Endothelial cell of hepatic sinusoid (primary cell): ENCODE measurements around the gene GCH1.
"Not testable (repeated sequence)": the region's sequence is repeated elsewhere in the genome, so short reads cannot be mapped to it uniquely, and the experiment has no call there.

Source experiments
- in situ Hi-C: cut with HindIII; loops from 2 replicates; pipeline ENCODE4 v1.10.0; 2017; ENCODE audit warnings: low sequenced_read_pairs

Gene GCH1

DNA sequence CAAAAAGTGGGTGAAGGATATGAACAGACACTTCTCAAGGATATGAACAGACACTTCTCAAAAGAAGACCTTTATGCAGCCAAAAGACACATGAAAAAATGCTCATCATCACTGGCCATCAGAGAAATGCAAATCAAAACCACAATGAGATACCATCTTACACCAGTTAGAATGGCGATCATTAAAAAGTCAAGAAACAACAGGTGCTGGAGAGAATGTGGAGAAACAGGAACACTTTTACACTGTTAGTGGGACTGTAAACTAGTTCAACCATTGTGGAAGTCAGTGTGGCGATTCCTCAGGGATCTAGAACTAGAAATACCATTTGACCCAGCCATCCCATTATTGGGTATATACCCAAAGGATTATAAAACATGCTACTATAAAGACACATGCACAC lies 27.0 kb downstream of the GCH1 start:
- in situ Hi-C loops: not testable (repeated sequence)

DNA sequence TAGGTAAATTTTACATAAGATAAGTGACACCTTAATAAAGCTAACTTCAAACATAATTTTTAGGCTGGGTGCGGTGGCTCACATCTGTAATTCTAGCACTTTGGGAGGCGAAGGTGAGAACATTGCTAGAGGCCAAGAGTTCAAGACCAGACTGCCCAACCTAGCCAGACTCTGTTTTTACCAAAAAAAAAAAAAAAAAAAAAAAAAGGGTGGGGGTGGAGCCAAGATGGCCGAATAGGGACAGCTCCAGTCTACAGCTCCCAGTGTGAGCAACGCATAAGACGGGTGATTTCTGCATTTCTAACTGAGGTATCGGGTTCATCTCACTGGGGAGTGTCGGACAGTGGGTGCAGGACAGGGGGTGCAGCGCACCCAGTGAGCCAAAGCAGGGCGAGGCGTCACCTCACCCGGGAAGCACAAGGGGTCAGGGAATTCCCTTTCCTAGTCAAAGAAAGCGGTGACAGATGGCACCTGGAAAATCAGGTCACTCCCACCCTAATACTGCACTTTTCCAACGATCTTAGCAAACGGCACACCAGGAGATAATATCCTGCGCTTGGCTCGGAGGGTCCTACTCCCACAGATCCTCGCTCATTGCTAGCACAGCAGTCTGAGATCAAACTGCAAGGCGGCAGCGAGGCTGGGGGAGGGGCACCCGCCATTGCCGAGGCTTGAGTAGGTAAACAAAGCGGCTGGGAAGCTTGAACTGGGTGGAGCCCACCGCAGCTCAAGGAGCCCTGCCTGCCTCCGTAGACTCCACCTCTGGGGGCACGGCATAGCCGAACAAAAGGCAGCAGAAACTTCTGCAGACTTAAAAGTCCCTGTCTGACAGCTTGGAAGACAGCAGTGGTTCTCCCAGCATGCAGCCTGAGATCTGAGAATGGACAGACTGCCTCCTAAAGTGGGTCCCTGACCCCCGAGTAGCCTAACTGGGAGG lies 32.2 kb downstream of the GCH1 start:
- in situ Hi-C loops: not testable (repeated sequence)

DNA sequence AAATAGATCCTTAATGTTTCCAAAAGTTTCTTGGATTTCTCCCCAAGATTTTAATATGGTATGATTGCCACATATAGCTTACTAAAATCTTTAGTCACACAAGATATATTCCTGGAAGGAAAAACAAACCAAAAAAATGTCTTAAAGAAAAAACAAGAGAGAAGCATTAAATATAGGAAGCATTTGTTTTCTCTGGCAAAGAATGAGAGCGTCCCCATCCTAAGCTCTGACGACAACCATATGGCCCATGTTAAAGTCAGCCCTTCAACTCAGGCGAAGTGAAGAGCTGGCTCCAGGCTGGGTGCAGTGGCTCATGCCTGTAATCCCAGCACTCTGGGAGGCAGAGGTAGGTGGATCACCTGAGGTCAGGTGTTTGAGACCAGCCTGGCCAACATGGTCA lies 35.6 kb downstream of the GCH1 start:
- in situ Hi-C loops: no loop called here

DNA sequence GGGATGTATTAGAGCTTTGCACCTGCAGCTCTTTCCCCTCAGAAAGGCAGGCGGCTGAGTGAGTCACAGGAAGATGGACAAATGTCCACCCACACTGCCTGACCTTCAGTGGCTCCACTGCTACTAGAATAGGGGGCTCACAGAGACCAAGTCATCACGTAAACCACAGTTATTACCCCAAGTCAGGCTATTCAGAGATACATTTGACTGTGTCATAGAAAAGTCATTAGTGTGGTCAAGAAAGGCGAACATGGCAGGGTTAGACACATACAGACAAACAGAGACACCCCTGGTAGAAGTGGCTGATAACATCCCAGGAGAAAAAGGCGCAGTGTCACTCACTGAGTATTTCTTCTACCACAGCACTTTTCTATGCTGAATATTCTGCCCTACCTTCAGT lies 36.0 kb downstream of the GCH1 start:
- in situ Hi-C loops: no loop called here

DNA sequence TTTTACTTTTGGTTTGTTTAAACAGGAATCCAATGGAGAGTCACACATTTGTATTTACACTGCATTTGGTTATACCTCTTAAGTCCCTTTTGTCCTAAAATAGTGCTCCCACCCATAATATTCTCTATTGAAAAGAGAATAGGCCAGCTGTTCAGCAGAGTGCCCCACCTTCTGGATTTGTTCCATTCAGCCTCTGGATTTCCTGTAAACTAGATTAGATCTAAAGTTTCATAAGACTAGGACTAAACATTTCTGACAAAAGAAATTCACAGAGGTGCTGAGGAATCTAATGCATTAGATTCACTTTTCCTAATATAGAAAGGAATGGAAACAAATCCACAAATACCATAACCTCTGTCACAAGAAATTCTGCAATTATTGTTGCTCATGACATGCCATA lies 38.1 kb downstream of the GCH1 start:
- in situ Hi-C loops: no loop called here

DNA sequence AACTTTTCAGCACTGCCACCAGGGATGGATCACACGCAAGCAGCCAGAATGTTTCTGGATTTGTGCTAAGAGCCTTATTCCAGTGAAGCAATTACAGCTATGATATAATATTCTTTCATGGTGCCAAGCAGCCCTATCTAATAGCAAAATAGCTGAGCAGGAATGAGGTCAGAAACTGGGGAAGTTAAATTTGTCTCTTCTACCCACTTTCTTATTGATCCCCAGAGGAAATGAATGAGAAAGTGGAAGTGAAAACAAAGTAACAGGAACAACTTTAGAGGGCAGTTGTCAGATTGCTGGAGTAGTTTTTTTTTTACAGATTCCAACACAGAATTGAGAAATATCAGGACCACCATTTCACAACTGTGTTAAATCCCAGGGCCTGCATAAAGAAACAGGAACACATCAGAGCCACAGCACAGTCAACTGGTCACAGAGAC lies 44.8 kb downstream of the GCH1 start:
- in situ Hi-C loops: no loop called here

DNA sequence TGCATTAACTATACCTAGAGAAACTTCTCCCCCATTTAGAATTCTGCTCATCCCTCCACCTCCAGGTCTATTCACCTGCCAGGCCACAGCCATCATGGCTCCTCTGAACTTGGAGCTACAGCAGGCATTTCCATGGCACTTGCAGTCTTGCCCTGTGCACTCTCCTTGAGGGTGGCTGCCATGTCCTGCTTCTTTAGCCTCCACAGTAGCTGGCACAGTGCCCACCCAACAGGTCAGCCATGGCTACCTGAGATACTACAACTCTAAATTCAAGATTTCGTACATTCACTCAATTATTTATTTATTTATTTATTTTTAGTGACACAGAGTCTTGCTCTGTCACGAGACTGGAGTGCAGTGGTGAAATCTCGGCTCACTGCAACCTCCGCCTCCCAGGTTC lies 46.5 kb downstream of the GCH1 start:
- in situ Hi-C loops: no loop called here

DNA sequence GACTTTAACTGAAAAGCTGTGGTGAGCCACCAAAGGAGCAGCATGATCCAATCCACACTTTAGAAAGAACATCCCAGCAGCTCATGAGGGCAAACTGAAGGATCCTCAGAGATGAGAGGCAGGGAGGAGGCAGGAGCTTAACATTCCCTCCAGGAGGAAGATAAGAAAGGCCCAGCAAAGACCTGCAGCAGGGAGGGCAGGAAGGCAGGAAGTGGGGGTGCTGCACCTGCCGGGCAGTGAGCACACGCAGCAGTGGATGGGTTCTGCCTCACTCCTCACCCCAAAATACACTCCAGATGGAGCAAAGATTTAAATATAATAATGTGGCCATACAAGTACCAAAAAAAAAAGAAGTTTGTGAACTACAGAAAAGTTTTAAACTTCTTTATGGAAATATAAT lies 48.4 kb downstream of the GCH1 start:
- in situ Hi-C loops: no loop called here

DNA sequence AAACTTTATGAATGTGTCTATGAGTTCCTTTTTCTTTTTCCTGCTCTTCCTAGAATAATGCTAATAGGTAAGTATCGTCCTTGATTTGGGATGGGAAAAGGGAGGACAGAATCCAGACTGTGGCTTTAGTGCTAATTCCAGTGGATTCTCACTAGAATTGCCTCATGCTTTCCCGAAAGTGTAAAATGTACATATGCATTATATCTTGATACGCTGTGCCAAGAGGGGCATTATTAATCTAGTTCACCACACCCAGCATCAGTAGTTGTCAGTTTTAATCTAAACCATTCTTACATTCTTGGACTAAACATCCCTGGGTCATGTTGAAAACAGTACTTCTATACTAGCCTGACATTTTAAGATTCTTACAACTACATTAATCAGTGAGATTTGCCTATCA lies 49.3 kb downstream of the GCH1 start:
- in situ Hi-C loops: no loop called here

DNA sequence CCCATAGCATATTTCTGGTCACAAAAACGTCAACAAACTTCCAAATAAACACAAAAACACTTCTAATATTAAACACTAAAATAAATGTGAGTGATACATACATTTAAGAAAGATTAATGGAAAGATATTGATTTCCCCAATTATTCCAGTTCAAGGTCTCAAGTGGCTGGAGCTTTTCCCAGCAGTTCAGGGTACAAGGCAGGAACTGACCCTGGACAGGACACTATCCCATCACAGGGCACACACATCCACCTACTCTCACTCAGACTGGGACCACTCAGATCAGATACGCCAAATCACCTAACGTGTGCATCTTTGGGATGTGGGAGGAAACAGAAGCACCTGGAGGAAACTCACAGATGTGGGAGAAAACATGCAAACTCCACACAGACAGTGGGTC lies 50.4 kb downstream of the GCH1 start:
- in situ Hi-C loops: no loop called here

DNA sequence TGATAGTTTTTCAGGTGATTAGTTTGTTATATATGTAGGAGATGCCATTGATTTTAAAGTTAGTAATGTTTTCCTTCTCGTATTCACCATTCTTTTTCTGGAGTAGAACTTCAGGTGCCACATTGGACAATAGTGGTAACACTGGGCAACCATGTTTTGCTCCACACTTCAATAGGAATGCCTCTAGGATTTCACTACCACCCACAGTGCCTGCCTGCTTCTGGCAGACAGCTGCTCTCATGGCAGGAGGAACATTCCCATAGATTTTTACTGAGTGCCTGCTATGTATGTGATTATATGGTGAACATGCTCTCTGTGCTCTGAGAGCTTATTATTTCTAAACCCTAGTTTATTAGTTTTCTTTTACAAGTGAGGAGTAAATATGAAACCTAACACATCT lies 53.7 kb downstream of the GCH1 start:
- in situ Hi-C loops: no loop called here

DNA sequence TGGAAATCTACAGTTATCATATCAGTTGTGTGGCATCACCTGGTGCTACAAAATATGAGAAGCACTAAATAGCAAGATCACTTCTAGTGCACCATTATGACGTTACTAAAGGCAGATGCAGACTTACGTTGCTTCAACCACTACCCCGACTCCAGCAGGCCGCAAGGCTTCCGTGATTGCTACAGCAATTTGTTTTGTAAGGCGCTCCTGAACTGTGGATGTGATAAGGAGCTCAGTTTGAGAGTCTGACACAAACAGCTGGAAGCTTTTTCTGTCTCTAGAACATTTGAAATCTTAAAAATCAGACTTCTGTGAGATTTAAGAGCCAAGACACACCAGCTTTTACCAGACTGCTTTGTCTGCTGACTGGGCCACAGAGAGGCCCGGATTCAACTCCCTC lies 57.0 kb downstream of the GCH1 start:
- in situ Hi-C loops: no loop called here

DNA sequence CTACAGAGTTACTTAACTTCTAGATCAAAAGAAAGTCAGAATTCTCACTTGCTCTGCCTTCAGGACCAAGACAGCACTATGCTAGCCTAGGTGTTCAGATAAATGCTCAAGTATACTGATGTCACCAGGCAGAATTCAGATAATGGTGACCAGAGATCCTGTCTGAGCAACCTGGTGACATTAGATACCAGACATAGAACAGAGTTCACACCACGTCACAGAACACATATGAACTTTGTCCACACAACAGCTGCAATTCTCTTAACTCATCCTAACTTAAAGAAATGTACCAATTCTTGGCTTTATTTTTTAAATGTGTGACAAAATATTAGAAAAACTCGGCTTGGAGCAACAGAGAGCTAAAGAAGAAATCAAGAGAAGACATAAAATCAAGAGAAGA lies 58.1 kb downstream of the GCH1 start:
- in situ Hi-C loops: no loop called here

DNA sequence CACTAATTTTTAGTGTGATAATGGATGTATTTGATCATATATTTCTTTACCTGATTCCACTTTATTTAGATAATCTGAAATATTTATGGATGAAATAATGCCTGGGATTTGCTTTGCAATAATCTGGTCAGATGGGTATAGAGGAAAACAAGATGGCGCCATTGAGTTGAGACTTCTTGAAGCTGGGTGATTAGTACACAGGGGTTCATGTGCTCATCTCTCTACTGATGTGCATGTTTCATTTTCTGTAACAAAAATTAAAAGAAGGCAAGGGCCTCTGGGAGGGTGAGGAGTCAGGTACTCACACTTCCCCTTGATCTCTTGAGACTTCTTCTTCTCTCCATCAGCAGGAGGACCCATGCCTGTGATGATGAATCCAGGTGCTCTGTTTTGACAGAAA lies 61.8 kb downstream of the GCH1 start:
- in situ Hi-C loops: no loop called here

DNA sequence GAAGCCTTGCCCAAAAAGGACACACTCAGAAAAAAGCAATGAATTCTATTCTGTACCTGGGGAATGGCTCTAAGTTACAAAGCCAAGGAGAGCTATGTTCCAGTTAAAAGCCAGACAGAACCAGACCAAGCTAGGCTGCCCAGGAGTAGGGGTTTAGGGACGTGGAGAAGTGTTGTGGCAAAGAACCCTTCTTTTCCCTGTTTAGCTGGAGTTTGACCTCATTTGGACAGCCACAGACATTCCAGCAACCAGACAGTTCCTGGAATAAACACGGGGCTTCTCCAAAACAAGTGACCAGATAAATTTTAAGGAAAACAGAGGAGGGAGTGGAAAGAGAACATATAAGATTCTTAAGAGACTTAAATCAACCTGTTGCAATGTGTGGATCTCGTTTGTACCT lies 62.3 kb downstream of the GCH1 start:
- in situ Hi-C loops: no loop called here

DNA sequence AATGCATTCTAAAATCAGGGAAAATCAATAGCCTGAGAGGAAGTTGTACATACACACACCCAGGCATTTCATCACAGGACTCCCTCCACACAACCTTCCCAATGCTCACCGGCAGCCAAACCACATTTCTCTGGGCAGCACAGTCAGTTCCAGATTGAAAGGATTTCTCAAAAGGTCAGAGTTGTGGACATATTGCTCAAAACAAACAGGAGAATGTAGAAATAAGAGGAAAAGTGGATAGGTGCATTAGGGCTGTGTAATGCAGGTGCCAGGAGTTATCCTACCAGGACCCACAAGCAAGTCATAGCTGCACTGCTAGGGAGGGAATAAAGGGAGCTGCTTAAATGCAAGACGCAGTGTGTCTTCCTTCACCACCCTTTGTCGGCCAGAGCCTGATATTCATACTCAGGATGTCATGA lies 62.9 kb downstream of the GCH1 start:
- in situ Hi-C loops: no loop called here

DNA sequence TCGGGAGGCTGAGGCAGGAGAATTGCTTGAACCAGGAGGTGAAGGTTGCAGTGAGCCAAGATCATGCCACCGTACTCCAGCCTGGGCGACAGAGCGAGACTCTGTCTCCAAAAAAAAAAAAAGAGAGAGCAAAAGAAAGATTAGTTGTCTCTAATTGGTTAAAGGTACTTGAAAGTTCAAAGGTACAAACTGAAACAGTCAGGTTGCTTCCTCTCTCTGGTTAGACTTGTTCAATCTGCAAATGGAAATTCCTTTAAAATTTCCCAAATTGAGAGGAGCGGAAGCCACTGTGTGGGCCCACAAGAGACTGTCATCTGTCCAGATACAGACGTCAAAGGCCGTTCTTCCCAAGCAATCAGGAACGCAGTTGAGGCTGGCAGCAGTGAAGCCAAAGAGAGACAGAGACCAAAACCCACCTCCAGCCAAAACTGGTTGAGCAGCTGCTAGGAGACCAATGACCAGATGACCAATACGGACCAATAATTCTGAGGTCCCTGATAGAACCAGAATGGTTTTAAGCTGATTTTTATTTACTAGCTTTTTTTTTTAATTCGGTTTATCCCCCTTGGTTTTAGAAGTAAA lies 63.6 kb downstream of the GCH1 start:
- in situ Hi-C loops: no loop called here

DNA sequence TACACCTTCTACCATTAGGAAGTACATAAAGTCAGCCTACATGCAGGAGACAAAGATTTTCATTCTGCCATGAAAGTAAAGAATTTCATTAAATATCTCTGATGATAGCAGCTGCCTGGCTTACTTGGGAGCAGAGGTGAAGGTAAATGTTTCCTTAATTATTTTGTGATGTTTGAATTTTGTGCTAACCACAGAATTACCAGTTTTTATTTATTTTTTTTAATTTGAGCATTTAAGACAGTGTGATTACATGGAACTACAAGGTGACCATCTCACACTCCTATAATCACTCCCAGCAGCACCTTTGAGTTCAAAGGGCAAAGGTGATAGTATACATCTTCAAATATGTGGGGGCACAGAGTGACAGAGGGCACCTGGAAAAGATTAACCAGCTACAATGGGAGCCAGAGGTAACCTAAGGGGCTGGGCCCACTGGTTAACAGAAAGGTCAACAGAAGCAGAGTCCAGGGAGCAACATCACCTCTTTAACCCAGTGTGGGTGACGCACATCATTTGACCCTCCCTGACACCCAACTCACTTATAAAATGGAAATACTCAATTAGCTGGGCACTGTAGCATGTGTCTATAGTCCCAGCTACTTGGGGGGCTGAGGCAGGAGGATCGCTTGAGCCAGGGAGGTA lies 65.0 kb downstream of the GCH1 start:
- in situ Hi-C loops: no loop called here

DNA sequence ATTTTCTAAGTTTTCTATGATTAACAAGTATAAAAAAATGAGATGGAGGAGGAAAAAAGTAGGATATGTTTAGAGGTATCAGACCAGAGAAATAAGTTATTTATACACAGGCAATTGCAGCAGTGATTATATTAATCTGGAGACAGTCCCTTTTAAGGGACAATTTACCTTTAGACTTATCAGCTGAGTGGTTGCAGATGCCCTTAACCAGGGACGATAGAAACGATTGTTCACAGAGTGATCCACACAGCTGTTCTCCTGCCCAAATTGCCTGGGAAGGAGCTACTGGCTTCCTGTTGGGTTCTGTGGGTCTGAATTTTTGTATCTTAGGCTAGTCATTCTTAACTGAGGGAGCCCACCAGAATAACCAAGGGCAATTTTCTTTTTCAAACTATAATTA lies 66.4 kb downstream of the GCH1 start:
- in situ Hi-C loops: no loop called here

DNA sequence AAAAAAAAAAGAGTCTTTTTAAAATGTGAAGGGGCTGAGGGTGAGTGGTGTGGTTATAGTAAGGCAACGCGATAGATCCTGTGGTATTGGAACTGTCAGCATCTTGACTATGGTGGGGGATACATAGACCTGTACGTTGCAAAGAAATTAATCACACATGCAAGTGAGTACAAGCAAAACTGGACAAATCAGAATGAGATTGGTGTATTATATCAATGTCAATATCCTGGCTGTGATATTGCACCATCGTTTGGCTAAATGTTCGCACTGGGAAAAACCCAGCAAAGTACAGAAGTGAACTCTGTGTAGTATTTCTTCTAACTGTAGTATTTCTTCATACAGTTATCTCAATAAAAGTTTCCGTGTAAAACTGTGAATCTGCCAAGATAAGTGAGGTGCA lies 67.9 kb downstream of the GCH1 start:
- in situ Hi-C loops: no loop called here

DNA sequence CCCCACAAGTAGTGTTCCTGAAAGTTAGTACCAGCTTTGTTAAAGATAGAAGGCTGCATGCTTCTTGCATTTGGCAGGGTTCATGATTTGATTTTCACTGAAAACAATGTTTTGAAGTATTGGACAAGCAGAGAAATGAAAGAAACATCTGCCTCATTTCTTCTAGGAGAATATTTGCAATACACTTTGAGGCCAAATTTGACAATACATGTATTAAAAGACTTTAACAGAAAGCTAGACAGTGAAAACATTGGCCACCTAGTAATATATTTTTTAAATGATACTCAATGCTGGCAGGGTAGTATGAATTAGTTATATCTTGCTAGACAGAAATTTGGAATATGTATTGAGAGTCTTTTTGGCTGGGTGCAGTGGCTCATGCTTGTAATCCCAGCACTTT lies 68.5 kb downstream of the GCH1 start:
- in situ Hi-C loops: no loop called here

DNA sequence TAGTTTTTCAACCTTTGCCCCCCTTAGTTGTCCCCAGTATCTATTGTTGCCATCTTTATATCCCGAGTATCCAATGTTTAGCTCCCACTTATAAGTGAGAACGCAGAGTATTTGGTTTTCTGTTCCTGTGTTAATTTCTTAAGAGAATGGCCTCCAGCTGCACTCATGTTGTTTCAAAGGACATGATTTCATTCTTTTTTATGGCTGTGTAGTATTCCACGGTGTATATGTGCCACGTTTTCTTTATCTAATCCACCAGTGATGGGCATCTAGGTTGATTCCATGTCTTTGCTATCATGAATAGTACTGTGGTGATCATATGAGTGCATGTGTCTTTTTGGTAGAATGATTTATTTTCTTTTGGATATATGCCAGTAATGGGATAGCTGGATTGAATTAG lies 72.0 kb downstream of the GCH1 start:
- in situ Hi-C loops: no loop called here
